Hematopoietic multipotent progenitor cell treated with erythropoietin and hydrocortisone succinate and interleukin-3 and kit ligand, for 17 days (in vitro differentiated cells): Measurements from ENCODE around the gene RAPGEFL1.
"Not testable (repeated sequence)": the region's sequence is repeated elsewhere in the genome, so short reads cannot be mapped to it uniquely, and the experiment has no call there.

Experiments
- DNase-seq: peaks from one replicate; pipeline ENCODE4 v3.0.0-alpha.2; 2015; ENCODE audit warnings: low spot score

RAPGEFL1 gene

DNA sequence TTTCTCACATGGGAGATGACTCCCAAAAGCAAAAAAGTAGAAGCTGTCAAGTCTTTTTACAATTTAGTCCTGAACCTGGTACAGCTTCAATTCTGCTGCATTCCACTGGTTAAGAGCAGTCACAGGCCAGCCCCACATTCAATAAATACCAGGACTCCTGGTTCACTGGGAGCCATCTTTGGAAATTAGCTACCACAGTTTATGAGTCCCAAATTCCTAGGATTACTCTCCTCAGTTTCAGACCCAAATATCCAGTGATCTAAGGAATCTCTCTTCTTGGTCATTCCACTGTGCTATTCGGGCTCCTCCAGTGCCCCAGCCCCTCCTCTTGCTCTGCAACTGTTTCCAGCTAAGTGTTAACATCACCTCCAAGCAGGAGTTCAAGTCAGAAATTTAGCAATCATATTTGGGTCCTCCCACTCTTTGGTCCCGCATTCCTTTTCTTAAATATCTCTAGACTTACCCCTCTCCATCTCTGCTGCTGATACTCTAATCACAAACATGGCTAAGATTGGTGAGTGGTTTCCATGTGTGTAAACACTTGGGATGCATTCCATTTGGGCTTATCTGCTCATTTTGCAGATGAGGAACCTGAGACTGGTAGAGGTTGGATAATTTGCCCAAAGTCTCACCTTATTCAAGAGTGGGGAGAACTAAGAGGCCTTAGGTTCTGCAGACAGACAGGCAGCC, 32.3 kb downstream of the RAPGEFL1 start:
- no peak for DNase-seq

GRCh38 chr17:40213914-40214313, 36.6 kb downstream of the RAPGEFL1 start:
- DNase-seq, result not testable (repeated sequence)

GRCh38 chr17:40218006-40218739, 40.9 kb downstream of the RAPGEFL1 start:
- no peak for DNase-seq

DNA sequence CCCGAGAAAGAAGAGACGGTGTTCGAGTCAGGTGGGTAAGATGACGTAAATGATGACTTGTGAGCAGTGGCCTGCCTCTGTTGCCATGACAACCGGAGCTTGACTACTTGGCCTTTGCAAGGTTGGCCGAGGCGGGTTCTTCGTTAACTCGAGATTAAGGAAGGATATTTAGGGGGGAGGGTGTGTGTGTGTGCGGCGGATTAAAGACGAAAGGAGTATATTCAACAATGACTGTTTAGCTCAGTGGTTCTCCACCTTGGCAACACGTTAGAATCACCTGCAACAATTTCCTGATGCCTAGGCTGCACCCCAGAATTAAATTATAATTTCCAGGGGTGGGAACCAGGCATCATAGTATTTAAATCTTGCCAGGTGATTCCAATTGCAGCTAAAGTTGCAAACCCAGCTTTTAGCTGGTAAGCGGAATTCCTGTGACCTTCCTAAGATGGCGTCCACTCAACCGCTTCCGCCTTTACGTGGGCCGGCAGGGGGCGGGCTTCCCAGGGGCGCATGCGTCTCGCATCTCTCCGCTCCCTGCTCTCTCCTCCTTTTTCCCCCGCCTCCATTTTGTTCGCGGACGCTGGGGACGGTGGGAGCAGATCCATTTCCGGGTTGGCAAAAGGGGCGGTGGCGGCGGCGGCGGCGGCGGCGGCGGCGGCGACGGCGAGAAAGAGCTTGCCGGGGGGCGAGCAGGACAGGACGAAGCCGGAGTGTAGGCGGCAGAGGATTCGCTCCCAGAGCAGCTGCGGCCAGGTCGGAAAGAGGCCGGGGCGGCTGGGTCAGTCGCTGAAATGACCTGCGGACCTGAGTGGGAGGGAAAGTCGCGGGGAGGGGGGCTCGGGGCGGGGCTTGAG, 41.7 kb downstream of the RAPGEFL1 start, which contains the start of gene WIPF2:
Gene WIPF2 (plus strand): TSS at position 565 of the 854 bp plus-strand sequence. CDS start 37,156 bp downstream, outside the sequence.
- peak; percentile 97 for DNase-seq

- DNase-seq, result peak; percentile 50
Observed at GRCh38 chr17:40219594-40220338, 42.5 kb downstream of the RAPGEFL1 start.

- DNase-seq, result no peak
Observed at GRCh38 chr17:40224718-40225550, 47.7 kb downstream of the RAPGEFL1 start.

DNA sequence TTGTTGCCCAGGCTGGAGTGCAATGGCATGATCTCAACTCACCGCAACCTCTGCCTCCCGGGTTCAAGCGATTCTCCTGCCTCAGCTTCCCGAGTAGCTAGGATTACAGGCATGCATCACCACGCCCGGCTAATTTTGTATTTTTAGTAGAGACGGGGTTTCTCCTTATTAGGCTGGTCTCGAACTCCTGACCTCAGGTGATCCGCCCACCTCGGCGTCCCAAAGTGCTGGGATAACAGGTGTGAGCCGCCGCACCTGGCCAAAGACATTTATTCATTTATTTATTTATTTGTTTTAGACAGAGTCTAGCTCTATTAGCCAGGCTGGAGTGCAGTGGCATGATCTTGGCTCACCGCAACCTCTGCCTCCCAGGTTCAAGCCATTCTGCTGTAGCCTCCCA, 51.9 kb downstream of the RAPGEFL1 start:
- not testable (repeated sequence) for DNase-seq

- no peak for DNase-seq
Observed at GRCh38 chr17:40230670-40231069, 53.4 kb downstream of the RAPGEFL1 start.

- not testable (repeated sequence) for DNase-seq
Observed at GRCh38 chr17:40231928-40232327, 54.7 kb downstream of the RAPGEFL1 start.

GRCh38 chr17:40241252-40241834, 64.1 kb downstream of the RAPGEFL1 start:
- DNase-seq, result no peak

DNA sequence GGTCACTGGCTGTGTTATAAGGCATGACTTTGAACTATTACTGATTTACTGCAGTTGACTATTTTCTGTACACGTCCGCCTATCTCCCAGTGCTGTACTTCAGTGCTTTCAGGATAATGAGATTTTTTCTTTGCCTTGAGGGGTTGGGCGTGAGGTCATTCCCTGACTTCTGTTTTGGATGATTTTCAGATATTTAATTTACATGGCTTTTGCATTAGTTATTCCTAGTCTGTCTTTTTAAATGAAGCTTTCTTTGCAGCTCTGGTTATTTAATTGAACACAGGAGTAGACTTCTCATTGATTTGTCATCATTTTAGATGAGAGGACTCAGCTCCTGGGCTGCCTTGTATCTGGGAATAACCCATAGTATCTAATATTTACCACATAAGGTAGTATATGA, 65.5 kb downstream of the RAPGEFL1 start:
- DNase-seq, result no peak

DNA sequence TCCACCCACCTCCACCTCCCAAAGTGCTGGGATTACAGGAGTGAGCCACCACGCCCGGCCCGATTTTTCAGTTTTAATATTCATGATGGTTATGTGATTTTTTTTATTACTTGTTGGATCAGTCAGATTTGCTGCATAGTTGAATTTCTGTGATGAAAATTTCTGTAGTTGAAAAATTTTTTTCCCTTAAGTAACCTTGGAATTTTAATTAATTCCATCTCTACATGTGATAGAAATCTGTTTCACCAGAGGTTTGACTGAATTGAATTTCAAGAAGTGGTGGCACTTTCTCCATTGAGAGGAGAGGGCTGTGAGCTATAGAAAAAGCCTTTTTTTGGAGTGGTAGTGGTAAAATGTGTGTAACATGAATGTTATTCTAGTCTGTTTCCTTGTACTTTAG, 66.5 kb downstream of the RAPGEFL1 start:
- DNase-seq, result no peak

DNA sequence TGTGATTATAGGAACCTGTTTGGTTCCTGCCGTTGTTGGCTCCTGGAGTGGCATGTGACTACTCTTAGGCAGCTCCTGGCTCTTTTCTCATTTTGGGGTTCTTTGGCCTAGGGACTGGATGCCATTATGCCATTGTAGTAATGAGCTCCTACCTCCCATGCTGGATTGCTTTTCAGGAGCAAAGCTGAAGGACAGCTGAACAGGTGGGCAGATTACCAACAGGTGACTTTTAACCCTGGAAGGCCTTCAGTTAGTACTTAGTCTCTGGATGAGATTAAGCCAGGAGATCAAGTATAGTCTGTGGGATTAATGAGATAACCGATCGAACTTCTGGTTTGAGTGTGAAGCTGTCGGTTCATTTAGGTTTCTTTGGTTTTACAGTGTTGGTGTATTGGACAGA, 67.0 kb downstream of the RAPGEFL1 start:
- DNase-seq, result no peak
